WI38 (cell line): ENCODE data around the gene ZBTB1.
A peak's percentile ranks its signal among the peaks of the same experiment; 100 is the strongest.
"Not testable (repeated sequence)": the region's sequence is repeated elsewhere in the genome, so short reads cannot be mapped to it uniquely, and the experiment has no call there.

Source experiments
- H3K4me3 ChIP-seq: 2 replicates; pipeline ENCODE4 v1.5.1; 2011; ENCODE audit warnings: low read depth, mild to moderate bottlenecking, control low read depth, low read length
- CTCF ChIP-seq: IDR thresholded peaks from 2 replicates; pipeline ENCODE4 v1.5.1; 2012; ENCODE audit warnings: low read depth, mild to moderate bottlenecking, control low read depth, low read length

Gene ZBTB1

GRCh38 chr14:64544607-64545312 lies 40.2 kb downstream of the ZBTB1 start:
- H3K4me3 ChIP-seq: peak overlapping the region; percentile 65; the same call in 1 of the 2 replicates
- TF ChIP-seq CTCF: no peak

GRCh38 chr14:64549016-64549415 lies 44.4 kb downstream of the ZBTB1 start:
- H3K4me3 ChIP-seq: no peak overlapping the region
- TF ChIP-seq CTCF: no peak

GRCh38 chr14:64549791-64550620 lies 45.4 kb downstream of the ZBTB1 start, which contains the start of gene PPP1R36:
Gene PPP1R36, plus strand, starts transcription at chr14:64549961. Its CDS starts 37 bp downstream, at chr14:64549998.
- H3K4me3 ChIP-seq: no peak within 1 kb of the TSS
- no peak for TF ChIP-seq CTCF

GRCh38 chr14:64550621-64551333 lies 46.2 kb downstream of the ZBTB1 start:
- no peak overlapping the region for H3K4me3 ChIP-seq
- no peak for TF ChIP-seq CTCF

- no peak overlapping the region for H3K4me3 ChIP-seq
- no peak for TF ChIP-seq CTCF
Measured at GRCh38 chr14:64554556-64554955, 50.0 kb downstream of the ZBTB1 start.

GRCh38 chr14:64556526-64556925 lies 52.0 kb downstream of the ZBTB1 start:
- no peak for TF ChIP-seq CTCF
- H3K4me3 ChIP-seq: no peak overlapping the region

- H3K4me3 ChIP-seq: not testable (repeated sequence)
Measured at GRCh38 chr14:64558216-64558615, 53.6 kb downstream of the ZBTB1 start.
